Panc1 (cell line): ENCODE measurements around the gene MCM5. TPM values are rescaled to one million over a fixed set of nuclear protein-coding genes. Genes with fewer than 3 reads are reported as not detected.

Source experiments
- ATAC-seq: fragments of 200-7000 bp; cut with Tn5 transposase; 2 replicates; pipeline ENCODE4 v1.9.1; 2020; ENCODE audit warnings: mild to moderate bottlenecking, moderate library complexity
- BruUV-seq: library from RNA; stranded (reverse); fragments of 400-500 nt; replicated peaks from 2 replicates; lab custom pipeline; 2021; lab: Mats Ljungman, UMichigan
- CTCF ChIA-PET: fragments of 300-600 bp; sonication (Branson Sonifier 250); formaldehyde crosslinking; loops from one replicate; lab custom pipeline; 2022; ENCODE audit warnings: antibody characterized with exemption; lab: Charles Lee
- POLR2A ChIA-PET: fragments of 300-600 bp; sonication (Branson Sonifier 250); formaldehyde crosslinking; loops from one replicate; lab custom pipeline; 2022; ENCODE audit warnings: antibody characterized with exemption; lab: Charles Lee
- DNase-seq: peaks from one replicate; pipeline ENCODE4 v3.0.0-alpha.2; 2010; ENCODE audit warnings: low read depth, low spot score
- H3K27ac ChIP-seq: 2 replicates; pipeline ENCODE4 v1.5.1; 2011; ENCODE audit warnings: mild to moderate bottlenecking, low read length, inconsistent platforms
- H3K27me3 ChIP-seq: fragments of 200-500 bp; sonication (Bioruptor generic); 2 replicates; pipeline ENCODE4 v1.6.0; 2014; ENCODE audit warnings: low read length, inconsistent platforms; ENCODE audit not compliant: control insufficient read depth, insufficient read depth
- H3K36me3 ChIP-seq: fragments of 200-500 bp; sonication (Bioruptor generic); 2 replicates; pipeline ENCODE4 v1.5.1; 2014; ENCODE audit warnings: inconsistent platforms, mild to moderate bottlenecking, low read length, moderate library complexity; ENCODE audit not compliant: control insufficient read depth, insufficient read depth
- H3K4me1 ChIP-seq: 2 replicates; pipeline ENCODE4 v1.5.1; 2011; ENCODE audit warnings: inconsistent platforms, mild to moderate bottlenecking, low read length, moderate library complexity; ENCODE audit not compliant: control insufficient read depth, insufficient read depth
- H3K4me3 ChIP-seq, 2 experiments: 2 replicates each; pipeline ENCODE4 v1.5.1; 2011 to 2012; ENCODE audit warnings: low read depth in 2 of 2, low read length in 2 of 2, mild to moderate bottlenecking in 2 of 2, inconsistent platforms in 1 of 2, moderate library complexity in 1 of 2
- H3K9me3 ChIP-seq: fragments of 200-500 bp; sonication (Bioruptor generic); 2 replicates; pipeline ENCODE4 v1.5.1; 2014; ENCODE audit warnings: low read depth, mild to moderate bottlenecking, inconsistent platforms, low read length, moderate library complexity; ENCODE audit not compliant: control insufficient read depth, insufficient read depth
- CTCF ChIP-seq: fragments of 450-650 bp; IDR thresholded peaks from 2 replicates; pipeline ENCODE4 v1.5.1; 2017; ENCODE audit warnings: mild to moderate bottlenecking
- POLR2AphosphoS5 ChIP-seq: IDR thresholded peaks from 2 replicates; pipeline ENCODE4 v1.6.1; 2012; ENCODE audit warnings: mild to moderate bottlenecking, low read depth, low read length, moderate library complexity
- SIN3A ChIP-seq: IDR thresholded peaks from 2 replicates; pipeline ENCODE4 v1.6.1; 2012; ENCODE audit warnings: low read depth, mild to moderate bottlenecking, low read length, moderate library complexity, borderline replicate concordance; ENCODE audit not compliant: insufficient read depth
- TCF7L2 ChIP-seq: IDR thresholded peaks from 2 replicates; pipeline ENCODE4 v1.6.1; 2011; ENCODE audit warnings: mild to moderate bottlenecking, low read depth, low read length, inconsistent platforms
- in situ Hi-C: cut with HindIII; loops from 2 replicates; pipeline ENCODE4 v1.10.0; 2016; ENCODE audit warnings: low sequenced_read_pairs, low pct_unique_long_range_greater_than_20kb
- intact Hi-C: fragments of 100-400 bp; cut with micrococcal nuclease; formaldehyde crosslinking; loops from one replicate; pipeline ENCODE4 v1.10.0; 2022; ENCODE audit not compliant: unreplicated experiment
- total RNA-seq: library from RNA; stranded (reverse); gene quantifications from one replicate; pipeline ENCODE4 v1.2.1, GENCODE V29; 2021; ENCODE audit not compliant: unreplicated experiment
- TF ChIP-seq, protein P1 (sequence below), 2 experiments: IDR thresholded peaks; 2 replicates each; pipeline ENCODE4 v1.6.1; 2011 to 2012; ENCODE audit warnings: low read depth in 2 of 2, control low read depth in 1 of 2, low read length in 1 of 2, mild to moderate bottlenecking in 1 of 2, moderate library complexity in 1 of 2; ENCODE audit not compliant: insufficient read depth in 1 of 2

The MCM5 gene
- total RNA-seq, 1 experiment from 2014 or later = 122 TPM

GRCh38 chr22:35467681-35468434 lies 67.9 kb downstream of the MCM5 start:
- DNase-seq = no peak
- Histone ChIP-seq H3K27ac (peak overlapping the region; percentile 57; the same call in 1 of the 2 replicates), H3K36me3 (no peaks in the 10 kb centered on the region), H3K4me1 (peaks cover 9% of the 10 kb centered on the region), H3K4me3 (no peak overlapping the region), H3K9me3 (no peaks in the 10 kb centered on the region), H3K27me3 (no peaks in the 10 kb centered on the region)
- no peak for TF ChIP-seq POLR2AphosphoS5
- TF ChIP-seq TCF7L2 = no peak
- TF ChIP-seq SIN3A = no peak
- TF ChIP-seq, protein P1, sequence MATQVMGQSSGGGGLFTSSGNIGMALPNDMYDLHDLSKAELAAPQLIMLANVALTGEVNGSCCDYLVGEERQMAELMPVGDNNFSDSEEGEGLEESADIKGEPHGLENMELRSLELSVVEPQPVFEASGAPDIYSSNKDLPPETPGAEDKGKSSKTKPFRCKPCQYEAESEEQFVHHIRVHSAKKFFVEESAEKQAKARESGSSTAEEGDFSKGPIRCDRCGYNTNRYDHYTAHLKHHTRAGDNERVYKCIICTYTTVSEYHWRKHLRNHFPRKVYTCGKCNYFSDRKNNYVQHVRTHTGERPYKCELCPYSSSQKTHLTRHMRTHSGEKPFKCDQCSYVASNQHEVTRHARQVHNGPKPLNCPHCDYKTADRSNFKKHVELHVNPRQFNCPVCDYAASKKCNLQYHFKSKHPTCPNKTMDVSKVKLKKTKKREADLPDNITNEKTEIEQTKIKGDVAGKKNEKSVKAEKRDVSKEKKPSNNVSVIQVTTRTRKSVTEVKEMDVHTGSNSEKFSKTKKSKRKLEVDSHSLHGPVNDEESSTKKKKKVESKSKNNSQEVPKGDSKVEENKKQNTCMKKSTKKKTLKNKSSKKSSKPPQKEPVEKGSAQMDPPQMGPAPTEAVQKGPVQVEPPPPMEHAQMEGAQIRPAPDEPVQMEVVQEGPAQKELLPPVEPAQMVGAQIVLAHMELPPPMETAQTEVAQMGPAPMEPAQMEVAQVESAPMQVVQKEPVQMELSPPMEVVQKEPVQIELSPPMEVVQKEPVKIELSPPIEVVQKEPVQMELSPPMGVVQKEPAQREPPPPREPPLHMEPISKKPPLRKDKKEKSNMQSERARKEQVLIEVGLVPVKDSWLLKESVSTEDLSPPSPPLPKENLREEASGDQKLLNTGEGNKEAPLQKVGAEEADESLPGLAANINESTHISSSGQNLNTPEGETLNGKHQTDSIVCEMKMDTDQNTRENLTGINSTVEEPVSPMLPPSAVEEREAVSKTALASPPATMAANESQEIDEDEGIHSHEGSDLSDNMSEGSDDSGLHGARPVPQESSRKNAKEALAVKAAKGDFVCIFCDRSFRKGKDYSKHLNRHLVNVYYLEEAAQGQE (IDR thresholded peaks at IDR 0.05; ENCODE audit: insufficient read depth in 1 of 2, low read depth in 2 of 2, low read length in 1 of 2) = no peak
- no peak for TF ChIP-seq CTCF
- ChIA-PET CTCF (interaction anchor here (0.7 kb wide), 1 partner anchor 11 kb away, joined by 4 read pairs; no protein-coding TSS in a partner anchor), POLR2A (no interaction called here)
- in situ Hi-C loops = no loop called here
- BruUV-seq = no TSS peak
- intact Hi-C loops = no loop called here
- peak; percentile 83 for ATAC-seq

DNA sequence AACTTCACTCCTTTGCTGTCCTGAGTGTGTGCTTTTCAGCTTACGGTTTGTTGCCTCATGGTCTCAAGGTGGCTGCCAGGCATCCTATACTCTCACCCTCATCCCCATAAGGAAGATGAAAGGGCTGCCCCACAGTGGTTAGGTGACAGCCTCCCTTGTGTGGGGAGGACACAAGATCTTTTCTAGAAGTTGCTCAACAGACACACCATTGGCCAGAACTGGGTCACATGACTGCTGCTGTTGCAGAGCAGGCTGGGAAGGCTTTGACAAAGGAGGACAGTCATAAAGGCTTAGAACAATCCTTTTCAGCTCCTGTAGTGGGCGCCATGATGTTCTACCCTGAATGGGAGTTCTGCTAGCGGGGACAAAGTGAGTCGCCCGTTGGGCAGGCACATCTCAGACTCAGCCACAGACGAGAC lies 71.0 kb downstream of the MCM5 start:
- ChIA-PET CTCF (no interaction called here), POLR2A (no interaction called here)

More for the DNA sequence above, 71.0 kb downstream of the MCM5 start:
- BruUV-seq = no TSS peak
- TF ChIP-seq CTCF (no peak), SIN3A (no peak), POLR2AphosphoS5 (no peak), TCF7L2 (no peak)
- TF ChIP-seq, protein P1 (IDR thresholded peaks at IDR 0.05; ENCODE audit: insufficient read depth in 1 of 2, low read depth in 2 of 2, low read length in 1 of 2) = no peak
- no peak for ATAC-seq
- Histone ChIP-seq H3K27ac (no peak overlapping the region), H3K4me3 (no peak overlapping the region), H3K4me1 (peaks cover 9% of the 10 kb centered on the region), H3K9me3 (no peaks in the 10 kb centered on the region), H3K27me3 (no peaks in the 10 kb centered on the region), H3K36me3 (no peaks in the 10 kb centered on the region)
- in situ Hi-C loops (no loop called here), intact Hi-C loops (no loop called here)
- DNase-seq = no peak
